SK-N-SH (cell line): Measurements from ENCODE around the gene ACTN4.

Experiments used
- CTCF ChIP-seq: fragments of 200-600 bp; sonication (generic); IDR thresholded peaks from 2 replicates; pipeline ENCODE4 v1.6.1; 2017; ENCODE audit warnings: antibody characterized with exemption, mild to moderate bottlenecking, moderate library complexity
- MEF2A ChIP-seq: IDR thresholded peaks from 2 replicates; pipeline ENCODE4 v1.4.0; 2012; ENCODE audit warnings: low read depth, borderline replicate concordance
- POLR2AphosphoS5 ChIP-seq: IDR thresholded peaks from 2 replicates; pipeline ENCODE4 v1.6.1; 2012; ENCODE audit warnings: low read depth, low read length
- REST ChIP-seq: IDR thresholded peaks from 2 replicates; pipeline ENCODE4 v1.6.1; 2012; ENCODE audit warnings: mild to moderate bottlenecking, low read depth, low read length, moderate library complexity
- SIN3A ChIP-seq: IDR thresholded peaks from 2 replicates; pipeline ENCODE4 v1.6.1; 2012; ENCODE audit warnings: low read depth, mild to moderate bottlenecking, low read length, moderate library complexity, borderline replicate concordance
- USF2 ChIP-seq: fragments of 150-350 bp; IDR thresholded peaks from 2 replicates; pipeline ENCODE4 v1.6.1; 2017; ENCODE audit warnings: antibody characterized with exemption, low read length, low read depth, borderline replicate concordance
- YY1 ChIP-seq: IDR thresholded peaks from 2 replicates; pipeline ENCODE4 v1.4.0; 2012; ENCODE audit warnings: low read depth, mild to moderate bottlenecking

- TF ChIP-seq CTCF (no peak), POLR2AphosphoS5 (no peak), YY1 (no peak), MEF2A (no peak), USF2 (no peak), REST (no peak), SIN3A (no peak)
Observed at GRCh38 chr19:38692458-38693379, 45.3 kb downstream of the ACTN4 start.
